Coronary artery (tissue), 2 donors: ENCODE data around the gene PI4KA.

Experiments
- DNase-seq: peaks from one replicate; pipeline ENCODE4 v3.0.0-alpha.2; 2017; ENCODE audit warnings: low spot score
- H3K27ac ChIP-seq, 2 donors: fragments of 200-600 bp; sonication (generic); one replicate each; pipeline ENCODE4 v1.5.1; 2016 to 2019
- H3K4me3 ChIP-seq: fragments of 200-600 bp; sonication (generic); 2 replicates; pipeline ENCODE4 v1.5.1; 2016; ENCODE audit warnings: mild to moderate bottlenecking, moderate library complexity
- CTCF ChIP-seq: fragments of 200-600 bp; sonication (generic); IDR thresholded peaks from one replicate; pipeline ENCODE4 v1.5.1; 2019; ENCODE audit warnings: antibody characterized with exemption

The PI4KA gene

GRCh38 chr22:20811171-20811570 lies 47.4 kb downstream of the PI4KA start:
- TF ChIP-seq CTCF: no peak
- DNase-seq: no peak
- H3K4me3 ChIP-seq: no peak overlapping the region
- no peak overlapping the region for H3K27ac ChIP-seq

- Histone ChIP-seq H3K27ac (no peak overlapping the region), H3K4me3 (no peak overlapping the region)
- no peak for DNase-seq
- no peak for TF ChIP-seq CTCF
Measured at GRCh38 chr22:20810645-20811044, 48.0 kb downstream of the PI4KA start.

- no peak for DNase-seq
Measured at GRCh38 chr22:20809538-20810185, 48.9 kb downstream of the PI4KA start.

GRCh38 chr22:20808844-20809243 lies 49.8 kb downstream of the PI4KA start:
- DNase-seq: no peak
- H3K27ac ChIP-seq: no peak overlapping the region
- no peak for TF ChIP-seq CTCF
- no peak overlapping the region for H3K4me3 ChIP-seq

More at GRCh38 chr22:20809538-20810185, 48.9 kb downstream of the PI4KA start:
- no peak overlapping the region for H3K27ac ChIP-seq
- H3K4me3 ChIP-seq: no peak overlapping the region
- TF ChIP-seq CTCF: no peak

- DNase-seq: peak; percentile 19
- Histone ChIP-seq H3K4me3 (no peak overlapping the region), H3K27ac (no peak overlapping the region)
- no peak for TF ChIP-seq CTCF
Measured at GRCh38 chr22:20807315-20807752, 51.3 kb downstream of the PI4KA start.

- DNase-seq: peak; percentile 41
- H3K27ac ChIP-seq: no peak overlapping the region
- no peak overlapping the region for H3K4me3 ChIP-seq
- no peak for TF ChIP-seq CTCF
Measured at GRCh38 chr22:20805972-20806471, 52.6 kb downstream of the PI4KA start.

GRCh38 chr22:20804650-20805049 lies 54.0 kb downstream of the PI4KA start:
- TF ChIP-seq CTCF: no peak
- Histone ChIP-seq H3K4me3 (no peak overlapping the region), H3K27ac (no peak overlapping the region)
- DNase-seq: no peak
